Measurements from ENCODE around the gene CD300LD.
"Not testable (repeated sequence)": the region's sequence is repeated elsewhere in the genome, so short reads cannot be mapped to it uniquely, and the experiment has no call there.

The CD300LD gene

GRCh38 chr17:74592087-74592990, at the start of gene CD300LD:
TSS of gene CD300LD (minus strand) at chr17:74592283. CDS start at chr17:74592202, 81 bp downstream.
- no peak for DNase-seq

DNA sequence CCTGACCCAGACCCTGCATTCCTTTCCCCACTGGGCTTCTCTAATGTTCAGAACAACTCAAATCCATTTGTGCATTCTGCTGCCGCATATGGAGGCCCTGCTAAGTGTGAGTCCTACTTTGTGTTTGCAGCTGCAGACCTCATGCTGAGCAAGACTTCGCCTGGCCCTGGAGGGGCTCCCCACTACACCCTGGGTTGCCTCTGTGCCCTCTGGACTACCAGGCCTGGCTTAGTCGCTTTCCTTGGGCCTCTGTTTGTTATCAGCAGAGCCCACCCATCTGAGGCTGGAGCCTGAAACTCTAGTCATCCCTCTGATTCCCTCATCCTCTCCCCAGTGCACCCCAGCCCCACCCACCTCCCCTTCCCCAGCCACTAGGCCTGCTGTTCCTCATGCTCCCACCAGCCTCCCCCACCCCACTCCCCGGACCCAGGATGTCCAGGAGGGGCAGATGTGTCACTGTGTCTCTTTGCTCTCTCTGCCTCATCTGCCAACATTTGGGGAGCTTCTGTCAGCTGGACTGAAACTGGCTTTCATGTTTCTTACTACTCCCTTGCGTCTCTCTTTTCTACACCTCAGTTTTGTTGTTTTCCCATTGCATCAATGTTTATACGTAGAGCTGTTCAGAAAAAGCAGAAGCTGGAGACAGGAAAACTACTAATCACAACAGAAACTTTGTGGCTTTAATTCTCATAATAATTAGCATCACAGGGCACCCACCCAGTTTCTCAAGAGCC, 49.3 kb upstream of the CD300LD start:
- no peak for DNase-seq

DNA sequence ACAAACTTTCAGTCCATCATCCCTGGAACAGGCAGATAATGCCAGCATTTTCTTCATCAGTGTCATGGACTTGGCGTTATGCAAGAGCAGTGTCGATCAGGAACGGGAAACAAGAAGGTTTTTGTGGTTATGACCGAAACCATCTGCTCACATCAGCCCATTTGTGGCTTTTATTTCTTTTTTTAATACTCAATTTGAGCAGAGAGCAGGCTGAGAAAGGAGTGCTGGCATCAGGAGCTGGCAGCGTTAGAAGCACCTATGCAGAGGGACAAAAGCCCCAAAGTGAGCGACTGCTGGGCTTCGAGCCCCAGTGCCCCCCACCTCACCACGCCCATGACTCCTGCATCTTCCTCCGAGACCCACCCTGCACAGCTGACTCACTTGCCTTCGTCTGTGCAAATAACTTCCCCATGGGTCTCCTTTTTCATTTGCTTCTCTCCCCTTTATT, 47.6 kb upstream of the CD300LD start:
- DNase-seq, result no peak

- DNase-seq, result no peak
Measured at GRCh38 chr17:74637926-74638325, 45.8 kb upstream of the CD300LD start.

GRCh38 chr17:74637265-74637664, 45.2 kb upstream of the CD300LD start:
- no peak for DNase-seq

- DNase-seq, result not testable (repeated sequence)
Measured at GRCh38 chr17:74636541-74637085, 44.5 kb upstream of the CD300LD start.

GRCh38 chr17:74635418-74635817, 43.3 kb upstream of the CD300LD start:
- no peak for DNase-seq

DNA sequence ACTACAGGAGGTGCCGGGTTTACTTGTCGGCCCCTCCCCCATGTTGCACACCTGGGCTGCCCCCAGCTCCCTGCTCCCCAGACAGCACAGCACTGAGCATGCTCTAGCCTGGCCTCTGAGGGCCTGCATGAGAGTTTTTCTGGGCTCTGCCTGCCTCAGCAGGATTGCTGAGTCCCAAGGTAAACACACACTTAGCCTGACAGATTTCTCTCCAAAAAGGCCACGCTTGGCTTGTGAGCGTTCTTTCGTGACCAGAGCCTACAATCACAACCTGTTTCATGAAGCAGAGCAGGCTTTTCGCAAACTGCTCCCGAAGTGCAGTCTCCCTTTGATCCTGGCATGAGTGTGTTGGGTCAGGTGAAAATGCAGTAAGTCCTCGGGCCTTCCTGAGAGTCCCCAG, 41.2 kb upstream of the CD300LD start:
- no peak for DNase-seq

GRCh38 chr17:74632617-74633016, 40.5 kb upstream of the CD300LD start:
- no peak for DNase-seq

DNA sequence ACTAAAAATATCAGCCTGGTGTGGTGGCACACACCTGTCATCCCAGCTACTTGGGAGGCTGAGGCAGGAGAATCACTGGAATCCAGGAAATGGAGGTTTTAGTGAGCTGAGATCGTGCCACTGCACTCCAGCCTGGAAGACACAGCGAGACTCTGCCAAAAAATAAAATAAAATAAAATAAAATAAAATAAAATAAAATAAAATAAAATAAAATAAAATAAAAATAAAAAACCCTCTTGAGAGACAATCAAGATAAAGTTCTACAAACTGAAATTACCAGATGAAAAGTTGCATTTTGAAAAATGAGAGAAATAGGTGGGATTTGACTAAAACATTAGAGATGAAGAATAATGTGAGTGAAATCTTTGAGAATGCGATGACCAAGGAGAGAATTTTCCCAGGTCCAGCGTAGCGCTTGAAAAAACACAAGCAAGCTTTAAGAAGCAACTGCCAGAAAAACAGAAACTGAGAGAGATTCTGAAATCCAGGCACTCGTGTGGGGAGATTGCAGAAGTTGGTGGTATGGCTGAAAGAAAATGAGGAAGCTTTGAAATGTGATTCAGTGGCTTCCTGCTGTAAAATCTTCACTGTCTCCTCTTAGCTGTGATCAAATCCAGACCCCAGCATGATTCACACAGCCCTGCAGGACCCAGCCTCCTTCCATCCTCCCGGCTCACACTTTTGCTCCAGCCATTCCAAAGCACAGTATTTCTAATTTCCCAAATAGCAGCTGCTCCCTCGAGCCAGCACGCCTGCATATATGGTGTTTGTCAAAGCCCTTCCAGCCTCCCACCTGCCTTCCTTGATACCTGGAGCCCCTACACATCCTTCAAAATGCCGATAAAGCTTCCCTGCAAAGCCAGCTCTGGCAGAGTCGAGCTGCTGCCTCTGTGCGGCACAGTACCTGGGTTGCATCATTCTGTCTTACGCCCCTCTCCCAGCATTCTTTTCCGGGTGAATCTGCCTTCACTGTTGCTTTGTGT, 39.7 kb upstream of the CD300LD start:
- DNase-seq, result no peak

DNA sequence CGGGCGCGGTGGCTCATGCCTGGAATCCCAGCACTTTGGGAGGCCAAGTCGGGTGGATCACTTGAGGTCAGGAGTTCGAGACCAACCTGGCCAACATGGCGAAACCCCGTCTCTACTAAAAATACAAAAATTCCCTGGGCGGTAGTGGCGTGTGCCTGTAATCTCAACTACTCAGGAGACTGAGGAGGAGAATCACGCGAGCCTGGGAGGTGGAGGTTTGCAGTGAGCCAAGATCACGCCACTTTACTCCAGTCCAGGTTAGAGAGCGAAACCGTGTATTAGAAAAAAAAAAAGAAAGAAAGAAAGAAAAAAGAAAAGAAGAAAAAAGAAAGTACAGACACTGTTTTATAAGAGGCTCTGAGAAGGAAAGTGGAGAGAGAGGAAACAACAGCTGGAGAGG, 38.2 kb upstream of the CD300LD start:
- not testable (repeated sequence) for DNase-seq

GRCh38 chr17:74625661-74626060, 33.6 kb upstream of the CD300LD start:
- no peak for DNase-seq

DNA sequence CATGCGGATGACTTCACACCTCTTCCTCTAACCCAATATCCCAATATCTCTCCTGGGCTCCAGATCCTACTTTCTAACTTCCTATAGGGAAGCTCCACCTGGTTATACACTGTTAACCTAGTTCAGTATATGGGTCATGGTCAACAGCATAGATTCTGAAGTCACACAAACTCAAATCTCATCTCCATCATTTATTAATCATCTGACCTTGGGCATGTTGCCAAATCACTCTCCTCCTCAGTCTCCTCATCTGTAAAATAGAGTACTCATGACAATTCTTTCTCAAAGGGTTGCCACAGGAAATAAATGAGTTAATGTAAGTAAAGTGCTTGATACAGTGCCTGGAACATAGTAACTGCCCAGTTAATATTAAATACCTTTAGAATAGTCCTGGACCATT, 32.0 kb upstream of the CD300LD start:
- no peak for DNase-seq

DNA sequence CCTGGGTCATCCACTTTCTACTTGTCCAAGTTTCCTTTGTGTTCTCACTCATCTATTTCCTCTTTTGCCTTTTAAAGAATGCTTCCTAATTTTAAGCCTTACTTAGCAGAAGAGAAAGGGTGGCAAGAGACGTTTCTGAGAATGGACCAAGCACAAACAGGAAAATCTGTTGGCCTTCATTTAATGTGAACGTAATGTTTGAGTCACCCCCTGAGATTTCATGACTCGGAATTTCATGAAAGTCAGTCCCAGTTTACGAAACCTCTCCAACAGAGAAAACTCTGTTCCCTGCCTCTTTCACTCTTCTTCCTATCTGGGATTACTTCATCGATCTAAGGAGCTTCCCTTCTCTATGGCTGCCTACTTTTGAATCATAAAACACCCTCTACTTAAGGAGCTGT, 31.6 kb upstream of the CD300LD start, which contains the start of gene CD300E:
CD300E (minus strand) TSS at position 46 of the 401 bp plus-strand sequence. CDS start 117 bp downstream, outside the sequence.
- no peak for DNase-seq

- no peak for DNase-seq
Measured at GRCh38 chr17:74619077-74619673, 27.1 kb upstream of the CD300LD start.

- DNase-seq, result no peak
Measured at GRCh38 chr17:74618451-74618850, 26.4 kb upstream of the CD300LD start.

DNA sequence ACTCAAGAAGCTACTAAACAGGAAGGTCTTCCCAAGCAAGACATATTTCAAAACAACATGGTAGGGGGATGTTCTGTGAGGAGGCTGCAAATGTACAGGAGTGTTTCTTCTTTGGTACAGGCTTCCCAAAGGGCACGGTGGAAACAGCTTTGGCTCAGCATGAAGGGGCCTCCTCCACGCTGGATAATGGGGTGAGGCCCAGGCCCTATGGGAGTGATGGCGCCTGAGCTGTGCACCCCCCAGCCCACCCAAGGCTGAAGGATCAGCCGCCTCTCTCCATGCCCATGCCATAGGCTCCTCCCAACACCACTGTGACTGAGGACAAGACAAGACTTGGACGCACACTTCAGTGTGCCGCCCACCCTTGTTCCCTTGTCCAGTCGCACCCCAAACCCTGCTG, 24.6 kb upstream of the CD300LD start:
- no peak for DNase-seq

GRCh38 chr17:74612046-74612445, 20.0 kb upstream of the CD300LD start:
- DNase-seq, result no peak

DNA sequence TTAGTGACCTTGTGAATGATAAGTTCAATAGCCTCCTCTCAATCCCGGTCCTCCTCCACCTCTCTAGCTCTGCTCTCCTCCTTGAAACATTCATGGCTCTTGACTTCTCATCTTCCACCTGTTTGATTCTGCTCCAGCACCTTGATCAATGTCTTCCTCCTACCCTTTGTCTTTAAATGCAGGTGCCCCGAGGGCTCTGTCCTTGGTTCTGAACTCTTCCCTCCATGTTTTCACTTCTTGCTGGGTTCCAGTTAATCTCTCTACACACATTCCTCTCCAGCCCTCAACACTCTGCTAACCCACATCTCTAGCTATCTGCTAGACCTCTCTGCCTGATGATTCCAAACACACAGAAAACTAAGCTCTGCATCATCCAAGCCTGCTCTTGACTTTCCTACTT, 18.0 kb upstream of the CD300LD start:
- no peak for DNase-seq

DNA sequence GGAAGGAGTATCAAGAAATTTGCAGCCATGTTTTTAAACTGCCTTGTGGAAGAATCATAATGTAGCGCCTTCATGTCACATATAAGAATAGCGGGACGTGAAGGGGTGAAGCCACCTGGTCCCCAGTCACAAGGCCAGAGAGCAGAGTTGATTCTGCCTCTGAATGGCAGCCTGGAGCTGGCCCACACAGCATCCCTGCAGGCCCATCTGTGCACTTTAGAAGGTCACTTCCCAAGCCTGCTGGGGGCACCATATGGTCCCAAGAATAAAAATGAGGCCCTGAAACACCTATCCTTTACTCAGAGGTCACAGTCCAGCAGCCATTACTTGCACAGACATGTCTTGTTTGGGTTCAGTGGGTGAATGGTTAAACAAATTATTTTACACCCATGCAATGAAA, 16.4 kb upstream of the CD300LD start:
- no peak for DNase-seq

DNA sequence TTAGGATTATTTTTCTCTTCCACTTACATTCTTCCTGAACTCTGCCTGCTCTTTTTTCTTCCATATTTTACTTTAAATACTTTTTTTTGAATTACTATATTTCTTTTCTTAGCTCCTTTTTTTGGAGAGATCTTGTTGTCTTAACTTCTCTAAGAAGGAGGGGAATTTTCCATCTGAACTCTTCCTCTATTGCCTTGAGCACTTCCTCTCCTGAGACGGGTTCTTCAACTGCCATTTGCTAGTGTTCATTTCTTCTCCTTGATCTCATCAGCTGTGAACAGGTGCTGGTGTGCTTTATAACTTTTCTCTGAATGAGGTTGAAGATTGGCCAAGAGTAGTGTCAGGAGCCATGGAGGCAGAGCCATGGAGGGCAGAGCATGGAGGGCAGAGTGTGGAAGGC, 15.1 kb upstream of the CD300LD start:
- no peak for DNase-seq

DNA sequence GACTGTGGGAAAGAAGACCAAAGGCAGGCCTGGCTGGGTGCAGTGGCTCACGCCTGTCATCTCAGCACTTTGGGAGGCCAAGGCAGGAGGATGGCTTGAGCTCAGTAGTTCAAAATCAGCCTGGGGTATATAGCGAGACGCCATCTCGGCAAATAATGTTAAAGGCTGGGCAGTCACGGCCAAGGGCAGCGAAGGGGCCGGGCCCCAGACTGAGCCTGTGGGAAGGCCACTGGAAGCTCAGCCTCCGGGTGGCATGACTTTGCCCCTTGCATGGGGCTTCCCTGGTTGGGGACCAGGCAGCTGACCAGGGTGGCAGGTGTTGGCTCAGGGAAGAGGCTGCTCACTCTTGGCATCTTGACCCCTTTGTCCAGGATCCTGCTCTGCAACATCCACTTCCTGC, 14.0 kb upstream of the CD300LD start:
- no peak for DNase-seq

All from stimulated activated naive CD4-positive, alpha-beta T cell treated with Interleukin-2 at 50 U/mL for 16 hours (primary cell).